Kidney glomerular epithelial cell (primary cell): Measurements from ENCODE around the gene ZDHHC7.
"Not testable (repeated sequence)": the region's sequence is repeated elsewhere in the genome, so short reads cannot be mapped to it uniquely, and the experiment has no call there.

Experiments used
- DNase-seq: peaks from one replicate; lab custom pipeline; 2025; lab: John Stamatoyannopoulos, UW

ZDHHC7 gene, protein sequence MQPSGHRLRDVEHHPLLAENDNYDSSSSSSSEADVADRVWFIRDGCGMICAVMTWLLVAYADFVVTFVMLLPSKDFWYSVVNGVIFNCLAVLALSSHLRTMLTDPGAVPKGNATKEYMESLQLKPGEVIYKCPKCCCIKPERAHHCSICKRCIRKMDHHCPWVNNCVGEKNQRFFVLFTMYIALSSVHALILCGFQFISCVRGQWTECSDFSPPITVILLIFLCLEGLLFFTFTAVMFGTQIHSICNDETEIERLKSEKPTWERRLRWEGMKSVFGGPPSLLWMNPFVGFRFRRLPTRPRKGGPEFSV

GRCh38 chr16:85010931-85011845, at the start of gene ZDHHC7:
ZDHHC7 (minus strand) TSS chr16:85011535; CDS start chr16:84990618, 20,917 bp downstream.
- DNase-seq = peak; percentile 75

DNA sequence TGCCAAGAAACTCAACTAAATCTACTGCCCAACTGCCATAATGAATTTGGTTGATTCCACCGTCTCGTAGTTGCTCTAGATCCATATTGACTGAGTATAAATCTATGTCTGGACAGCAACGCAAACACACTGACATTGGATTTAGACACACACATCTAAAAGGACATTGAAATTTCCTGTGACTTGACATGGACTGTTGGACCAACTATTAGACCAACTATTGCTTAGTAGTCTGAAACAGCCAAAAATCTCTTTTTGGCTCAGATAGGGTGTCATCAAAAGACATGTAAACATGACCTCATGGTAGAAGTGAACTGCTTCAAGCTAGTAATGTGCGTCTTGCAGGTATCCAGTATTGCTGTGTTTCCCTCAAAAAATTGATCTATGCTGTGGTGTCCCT, 47.6 kb upstream of the ZDHHC7 start:
- DNase-seq = no peak

DNA sequence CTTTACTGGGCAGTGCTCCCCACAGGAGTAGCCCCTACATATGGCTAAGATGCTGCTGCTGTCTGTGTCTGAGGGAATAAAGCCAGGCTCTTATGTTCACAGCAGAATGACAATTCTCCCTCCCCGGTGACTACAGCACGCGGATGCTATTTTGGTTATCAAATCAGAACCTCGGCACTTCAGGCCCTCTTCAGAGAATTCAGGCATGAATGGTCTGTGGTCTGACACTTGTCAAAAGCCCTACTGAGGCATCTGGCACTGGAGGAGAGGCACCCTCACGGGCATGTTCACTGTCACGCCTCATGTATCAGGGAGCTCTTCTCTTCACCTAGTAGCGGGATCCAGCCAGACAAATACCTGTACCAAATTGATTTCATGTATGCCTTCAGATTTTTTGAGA, 46.6 kb upstream of the ZDHHC7 start:
- no peak for DNase-seq

DNA sequence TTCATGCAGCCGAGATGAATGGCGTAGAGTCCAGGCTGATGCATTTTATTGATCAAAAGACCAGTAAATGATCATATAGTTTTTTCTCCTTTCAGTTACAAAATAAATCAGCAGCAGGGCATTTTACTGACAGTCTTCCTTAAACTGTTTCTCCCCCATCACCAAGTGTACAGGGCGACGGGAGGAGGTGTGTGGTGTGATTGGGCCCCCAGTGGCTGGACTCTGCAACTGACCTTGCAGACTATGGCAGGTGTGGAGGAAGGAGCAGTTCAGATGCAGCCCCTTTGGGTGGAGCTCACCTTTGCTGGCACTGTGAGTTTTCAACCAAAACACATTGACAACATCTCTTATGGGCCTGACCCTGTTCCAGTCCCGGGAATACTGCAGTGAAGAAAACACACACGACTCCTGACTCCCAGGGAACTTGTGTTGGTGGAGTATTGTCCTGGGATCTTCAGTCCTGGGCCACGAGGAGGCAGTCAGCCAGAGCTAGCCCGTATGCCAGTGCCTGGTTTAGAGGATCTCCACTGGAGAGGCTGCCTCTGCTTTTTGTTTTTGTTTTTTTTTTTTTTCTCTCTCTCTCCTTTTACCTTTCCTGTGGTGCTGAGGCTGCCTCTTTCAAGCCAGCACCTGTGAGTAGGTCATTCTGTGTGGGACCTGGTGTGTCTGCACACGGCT, 46.0 kb upstream of the ZDHHC7 start:
- DNase-seq = no peak

- DNase-seq = no peak
These were observed 44.9 kb upstream of the ZDHHC7 start for GRCh38 chr16:85056211-85056748.

- DNase-seq = peak; percentile 29
These were observed 44.3 kb upstream of the ZDHHC7 start for GRCh38 chr16:85055493-85056210.

GRCh38 chr16:85054948-85055492, 43.7 kb upstream of the ZDHHC7 start:
- no peak for DNase-seq

DNA sequence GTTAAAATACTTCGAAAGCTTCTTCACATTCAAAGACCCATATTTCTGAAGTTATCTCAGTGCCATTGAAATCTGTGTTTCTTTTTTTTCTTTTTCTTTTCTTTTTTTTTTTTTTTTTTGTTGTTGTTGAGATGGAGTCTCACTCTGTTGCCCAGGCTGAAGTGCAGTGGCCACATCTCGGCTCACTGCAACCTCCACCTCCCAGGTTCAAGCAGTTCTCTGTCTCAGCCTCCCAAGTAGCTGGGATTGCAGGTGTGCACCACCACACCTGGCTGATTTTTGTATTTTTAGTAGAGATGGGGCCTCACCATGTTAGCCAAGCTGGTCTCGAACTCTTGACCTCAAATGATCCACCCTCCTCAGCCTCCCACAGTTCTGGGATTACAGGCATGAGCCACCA, 43.0 kb upstream of the ZDHHC7 start:
- not testable (repeated sequence) for DNase-seq

GRCh38 chr16:85052536-85052935, 41.2 kb upstream of the ZDHHC7 start:
- no peak for DNase-seq

DNA sequence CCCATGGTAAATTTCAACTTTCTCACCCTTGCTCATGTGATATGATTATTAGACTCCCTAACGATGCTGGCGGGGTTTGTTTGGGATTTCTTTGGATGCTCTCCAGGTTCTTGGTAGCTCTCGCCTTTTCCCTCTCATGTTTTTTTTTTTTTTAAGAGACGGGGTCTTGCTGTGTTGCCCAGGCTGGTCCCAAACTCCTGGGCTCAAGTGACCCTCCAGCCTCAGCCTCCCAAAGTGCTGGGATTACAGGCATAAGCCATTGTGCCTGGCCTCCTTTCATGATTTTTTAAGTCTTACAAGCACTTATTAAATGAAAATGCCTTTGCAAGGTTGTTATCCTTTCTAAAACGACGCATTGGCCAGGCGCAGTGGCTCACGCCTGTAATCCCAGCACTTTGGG, 40.3 kb upstream of the ZDHHC7 start:
- DNase-seq = no peak

DNA sequence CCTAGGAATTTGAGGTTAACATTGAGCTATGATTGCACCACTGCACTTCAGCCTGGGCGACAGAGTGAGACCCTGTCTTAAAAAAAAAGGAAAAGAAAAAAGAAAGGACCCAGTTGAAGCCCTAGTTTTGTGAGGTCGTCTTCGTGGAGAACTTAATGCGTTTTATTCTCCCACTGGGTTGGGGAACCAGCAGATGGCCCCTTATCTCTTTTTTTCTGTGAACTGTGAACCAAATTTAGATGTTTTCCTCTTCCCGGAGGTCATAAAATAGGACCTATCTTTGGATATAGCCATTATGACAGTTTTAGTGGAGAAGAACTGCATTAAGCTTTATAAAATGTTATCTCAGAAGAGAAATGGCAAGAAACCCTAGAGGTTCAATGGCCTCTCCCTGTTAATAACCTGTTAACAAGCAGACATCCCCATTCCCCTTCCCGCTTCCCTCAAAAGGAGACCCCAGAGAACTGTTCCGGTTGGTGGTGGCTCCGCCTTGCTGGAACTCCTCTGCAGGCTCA, 39.8 kb upstream of the ZDHHC7 start:
- no peak for DNase-seq

DNA sequence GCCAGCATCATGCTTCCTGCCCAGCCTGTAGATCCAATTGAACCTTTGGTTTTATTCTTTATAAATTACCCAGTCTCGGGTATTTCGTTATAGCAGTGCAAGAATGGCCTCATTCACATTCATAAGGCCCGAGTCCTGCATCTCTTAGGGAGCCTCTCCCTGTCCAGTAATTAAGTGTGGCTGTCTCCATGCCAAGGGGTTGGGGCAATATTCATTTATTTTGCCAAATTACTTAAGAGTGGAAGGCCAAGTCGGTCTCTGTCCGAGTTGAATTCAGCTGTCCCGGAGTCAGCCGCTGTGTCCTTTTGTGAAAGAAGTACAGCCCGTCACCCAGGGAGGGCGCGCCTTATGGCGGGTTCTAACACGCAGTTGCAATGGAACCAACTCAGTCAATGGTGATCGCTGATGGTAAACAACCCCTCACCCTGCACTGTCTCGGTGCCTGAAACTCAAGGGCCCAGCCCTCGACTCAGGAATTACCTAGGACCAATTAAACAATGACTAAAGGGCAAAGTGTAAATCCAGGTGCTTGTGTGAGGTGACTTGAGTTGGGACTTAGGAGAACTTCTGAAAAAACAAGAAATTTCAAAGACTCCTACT, 38.5 kb upstream of the ZDHHC7 start:
- no peak for DNase-seq

DNA sequence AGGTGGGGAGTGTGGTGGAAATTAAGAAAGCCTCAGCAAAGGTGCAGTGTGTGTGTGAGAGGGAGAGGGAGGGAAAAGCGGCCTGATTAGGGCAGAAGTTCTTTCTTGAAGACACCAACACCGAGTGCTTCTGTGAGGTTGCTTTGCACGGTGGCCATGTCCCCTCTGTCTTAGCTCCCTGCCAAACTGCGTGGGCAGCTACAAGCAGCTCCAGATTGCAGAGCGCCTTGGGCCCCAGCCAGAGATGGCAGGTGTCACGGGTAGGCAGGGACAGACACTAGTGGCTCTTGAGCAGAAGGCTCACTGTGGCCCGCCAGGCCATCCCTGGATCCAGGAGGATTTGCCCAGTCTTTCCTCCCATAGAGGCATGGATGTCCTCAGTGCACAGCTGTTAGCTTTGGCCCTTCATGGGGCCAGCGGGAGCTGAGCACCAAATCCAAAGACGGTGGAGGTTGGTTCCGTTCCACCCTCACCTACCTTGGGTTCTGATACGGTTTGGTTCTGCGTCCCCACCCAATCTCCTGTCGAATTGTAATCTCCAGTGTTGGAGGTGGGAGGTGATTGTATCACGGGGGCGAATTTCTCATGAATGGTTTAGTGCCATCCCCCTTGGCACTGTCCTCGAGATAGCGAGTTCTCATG, 37.7 kb upstream of the ZDHHC7 start:
- DNase-seq = no peak

GRCh38 chr16:85047867-85048455, 36.6 kb upstream of the ZDHHC7 start:
- no peak for DNase-seq

DNA sequence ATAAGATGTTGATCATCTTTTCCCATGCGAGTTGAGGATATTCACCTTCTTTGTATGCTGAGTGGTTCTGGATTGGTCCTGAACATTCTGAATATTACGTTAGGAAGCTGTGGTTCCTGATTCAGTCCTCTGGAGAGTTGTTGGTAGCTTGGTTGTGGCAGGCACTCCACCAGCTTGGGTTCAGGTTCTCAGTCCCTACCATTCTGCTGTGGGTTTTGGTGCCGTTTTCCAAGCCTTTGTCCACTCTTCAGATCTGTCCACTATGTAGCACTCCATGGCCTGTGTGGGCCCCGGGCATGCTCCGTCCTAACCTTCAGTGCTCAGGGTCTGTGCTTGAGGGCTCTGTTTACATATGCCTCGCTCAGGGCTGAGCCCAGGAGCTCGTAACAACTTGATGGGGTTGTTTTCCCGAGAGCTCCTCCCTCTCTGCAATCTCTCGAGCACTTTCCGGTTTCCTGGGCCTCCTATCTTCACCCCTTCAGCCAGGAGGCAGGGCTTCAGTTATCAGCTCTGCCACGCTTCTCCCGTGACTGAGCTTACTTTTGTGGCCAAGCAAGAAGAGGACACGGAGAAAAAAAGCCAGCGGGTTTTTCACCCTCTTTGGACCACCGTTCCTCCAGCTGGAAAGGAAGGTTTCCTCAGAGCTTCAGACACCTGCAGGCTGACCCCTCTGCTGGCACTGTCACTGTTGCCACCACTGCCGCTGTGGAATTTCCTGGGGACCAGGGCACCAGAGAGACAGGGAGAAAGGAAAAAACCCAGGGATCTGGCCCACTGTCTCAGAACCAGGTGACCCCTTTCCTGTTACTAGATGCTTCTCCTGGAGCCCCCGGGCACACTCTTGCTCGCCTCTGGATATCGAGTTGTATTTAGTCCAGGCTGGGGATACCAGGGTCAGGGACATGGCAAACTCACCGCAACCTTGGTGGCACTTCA, 35.9 kb upstream of the ZDHHC7 start:
- no peak for DNase-seq

- DNase-seq = no peak
These were observed 35.2 kb upstream of the ZDHHC7 start for GRCh38 chr16:85046472-85046916.

DNA sequence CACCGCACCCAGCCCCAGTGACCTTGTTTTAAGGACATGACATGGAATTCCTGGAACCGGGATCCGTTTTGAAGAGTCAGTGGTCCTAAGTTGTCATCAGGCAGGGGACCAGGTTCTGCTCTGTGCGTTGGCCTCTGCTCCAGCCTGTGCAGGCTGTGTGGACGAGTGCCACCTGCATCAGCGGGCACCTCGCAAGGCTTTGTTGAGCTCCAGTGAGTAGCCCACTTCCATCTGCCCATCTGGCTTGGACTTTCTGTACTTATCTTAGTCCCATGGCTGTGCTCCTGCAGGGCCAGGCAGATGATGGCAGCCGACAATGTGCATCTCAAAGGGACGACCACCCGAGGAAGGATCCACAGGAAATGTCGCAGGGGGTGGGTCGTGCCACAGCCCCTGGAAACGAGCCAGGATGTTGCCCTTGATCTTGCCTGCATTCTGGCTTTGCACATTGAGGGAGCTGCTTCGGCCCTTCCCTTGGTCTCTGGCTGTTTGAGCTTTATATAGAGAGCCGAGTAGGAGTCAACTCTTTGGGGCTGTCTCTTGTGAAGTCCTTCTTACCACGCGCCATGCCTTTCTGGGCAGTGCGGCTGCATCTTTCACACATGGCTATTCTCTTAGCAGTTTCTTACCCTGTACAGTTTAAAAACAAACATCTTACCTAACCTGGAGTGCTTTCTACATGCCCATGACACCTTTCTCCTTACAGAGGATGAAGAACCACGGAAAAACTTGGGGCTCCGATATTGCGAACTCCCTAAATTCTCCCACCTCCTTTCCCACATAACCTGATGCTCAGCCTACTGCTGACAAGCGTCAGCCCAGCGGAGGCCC, 34.5 kb upstream of the ZDHHC7 start:
- no peak for DNase-seq

DNA sequence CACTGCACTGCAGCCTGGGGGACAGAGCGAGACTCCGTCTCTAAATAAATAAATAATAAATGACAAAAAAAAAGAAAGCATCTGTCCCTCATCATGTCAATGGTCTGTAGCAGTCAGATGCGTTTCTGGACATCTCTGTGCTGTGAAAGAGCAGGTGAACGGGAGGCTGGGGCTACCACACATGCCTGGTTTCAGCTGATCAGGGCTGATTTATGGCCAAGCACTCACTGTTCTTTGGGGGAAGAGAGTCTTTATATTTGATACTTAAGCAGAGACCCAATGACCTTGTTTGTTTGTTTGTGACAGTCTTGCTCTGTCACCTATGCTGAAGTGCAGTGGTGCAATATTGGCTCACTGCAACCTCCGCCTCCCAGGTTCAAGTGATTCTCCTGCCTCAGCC, 33.7 kb upstream of the ZDHHC7 start:
- DNase-seq = no peak
